ENCODE results near the gene MAP2K3. TPM values are rescaled to one million over a fixed set of nuclear protein-coding genes. Genes with fewer than 3 reads are reported as not detected.

Gene MAP2K3
- polyA plus RNA-seq, 1 experiment, result 41.8 TPM

DNA sequence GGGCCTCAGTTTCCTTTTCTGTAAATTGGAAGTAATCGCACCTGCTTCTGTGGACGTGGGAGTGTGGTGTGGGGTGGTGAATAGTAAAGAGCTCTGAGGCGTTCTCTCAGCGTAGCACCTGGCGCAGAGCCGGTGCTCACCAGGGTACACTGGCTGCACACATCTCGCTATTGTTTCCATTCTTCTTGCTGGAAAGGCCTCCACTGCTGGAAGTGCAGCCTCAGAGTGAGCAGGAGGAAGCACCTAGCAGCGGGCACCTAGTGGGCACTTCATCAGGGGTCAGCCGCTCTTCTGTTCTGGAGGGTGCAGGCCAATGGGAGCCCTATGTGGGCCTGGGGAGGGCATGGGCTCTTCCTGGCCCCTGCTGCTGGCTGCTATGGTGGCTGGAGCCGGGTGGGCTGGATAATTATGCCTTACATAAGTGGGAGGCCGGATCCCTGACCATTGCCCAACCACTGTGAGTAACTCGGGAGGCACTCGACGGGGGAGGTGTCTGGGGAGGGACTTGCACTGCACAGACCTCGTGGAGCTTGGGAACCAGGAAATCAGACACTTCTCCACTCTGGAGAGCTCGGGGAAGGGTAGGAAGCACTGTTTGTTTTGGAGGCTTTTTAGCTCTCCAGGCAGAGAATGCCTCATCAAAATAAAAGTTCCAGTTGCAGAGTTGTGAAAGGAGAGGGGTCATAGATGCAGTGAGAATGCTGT is 1.7 kb downstream of the MAP2K3 start:
- no peak for TF ChIP-seq CTCF (IDR thresholded peaks at IDR 0.05; ENCODE audit: insufficient read depth, low read depth, low read length)
- DNase-seq (ENCODE audit: low read depth), result peak; percentile 91
- CTCF ChIA-PET, result interaction anchor here (1.2 to 1.6 kb wide), 3 partner anchors 10 to 167 kb away, joined by 3 to 7 read pairs (median 6); no protein-coding TSS in a partner anchor
- Histone ChIP-seq H3K4me3 (ENCODE audit: low read depth, low read length) (peak overlapping the region; percentile 79), H3K36me3 (ENCODE audit: control insufficient read depth, insufficient read depth, low read length) (no peaks in the 10 kb centered on the region; the same call in 1 of the 2 replicates), H3K27me3 (ENCODE audit: control insufficient read depth, insufficient read depth, low read length) (no peaks in the 10 kb centered on the region)
- POLR2A ChIA-PET, result interaction anchor here (0.6 to 0.7 kb wide), 3 partner anchors 90 to 1418 kb away, joined by 3 to 6 read pairs (median 4); partner anchors contain the start of gene ULK2

- Histone ChIP-seq H3K27me3 (ENCODE audit: control insufficient read depth, insufficient read depth, low read length) (no peaks in the 10 kb centered on the region), H3K4me3 (ENCODE audit: low read depth, low read length) (peak overlapping the region; percentile 79), H3K36me3 (ENCODE audit: control insufficient read depth, insufficient read depth, low read length) (peaks cover 2% of the 10 kb centered on the region)
- POLR2A ChIA-PET, result interaction anchor here (0.6 kb wide), 1 partner anchor 91 kb away, joined by 6 read pairs; no protein-coding TSS in a partner anchor
- TF ChIP-seq CTCF (IDR thresholded peaks at IDR 0.05; ENCODE audit: insufficient read depth, low read depth, low read length), result no peak
- CTCF ChIA-PET, result interaction anchor here (1.2 to 1.6 kb wide), 4 partner anchors 8 to 168 kb away, joined by 3 to 11 read pairs (median 6); no protein-coding TSS in a partner anchor
- DNase-seq (ENCODE audit: low read depth), result no peak
Measured at GRCh38 chr17:21286909-21287702, 2.6 kb downstream of the MAP2K3 start.

DNA sequence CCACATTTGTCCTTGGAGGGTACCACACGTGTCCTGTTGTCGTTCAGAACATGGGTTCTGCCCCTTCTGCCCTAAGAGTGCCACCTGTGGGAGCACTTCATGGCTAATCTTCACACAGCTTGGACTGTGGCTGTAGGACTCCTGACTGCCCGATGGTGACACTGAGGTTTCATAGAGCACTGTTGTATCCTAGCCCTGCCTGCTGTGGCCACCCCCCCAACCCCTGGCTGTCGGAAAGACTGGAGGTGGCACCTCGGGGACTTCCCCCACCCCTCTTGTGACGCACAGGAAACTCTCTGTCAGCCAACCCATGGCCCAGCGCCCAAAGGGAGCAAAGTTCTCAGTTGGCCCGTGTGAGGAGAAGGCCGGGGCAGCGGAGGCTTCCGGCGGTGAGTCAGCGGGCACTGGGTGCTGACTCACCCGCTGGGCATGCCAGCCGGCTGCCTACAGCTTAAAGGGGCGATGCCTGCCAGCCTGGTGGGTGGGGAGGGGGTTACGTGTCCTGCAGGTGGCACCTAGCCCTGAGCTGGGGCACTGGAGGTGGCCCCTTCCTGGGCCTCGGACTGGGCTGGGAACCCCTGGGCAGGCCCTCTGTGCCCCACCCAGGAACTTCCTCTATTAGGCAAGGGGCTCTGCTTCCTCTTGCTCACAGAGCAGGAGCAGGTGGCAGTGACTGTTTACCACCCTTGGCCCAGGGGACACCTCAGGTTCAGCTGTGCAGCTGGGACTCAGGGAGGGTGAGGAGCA is 3.4 kb downstream of the MAP2K3 start:
- no peak for TF ChIP-seq CTCF (IDR thresholded peaks at IDR 0.05; ENCODE audit: insufficient read depth, low read depth, low read length)
- DNase-seq (ENCODE audit: low read depth), result peak; percentile 76
- CTCF ChIA-PET, result interaction anchor here (1.1 to 1.5 kb wide), 4 partner anchors 9 to 169 kb away, joined by 3 to 11 read pairs (median 4); no protein-coding TSS in a partner anchor
- POLR2A ChIA-PET, result interaction anchor here (0.5 to 0.7 kb wide), 2 partner anchors 12 to 84 kb away, joined by 3 to 17 read pairs; no protein-coding TSS in a partner anchor
- Histone ChIP-seq H3K36me3 (ENCODE audit: control insufficient read depth, insufficient read depth, low read length) (peaks cover 4% of the 10 kb centered on the region), H3K4me3 (ENCODE audit: low read depth, low read length) (peak overlapping the region; percentile 79), H3K27me3 (ENCODE audit: control insufficient read depth, insufficient read depth, low read length) (no peaks in the 10 kb centered on the region)

DNA sequence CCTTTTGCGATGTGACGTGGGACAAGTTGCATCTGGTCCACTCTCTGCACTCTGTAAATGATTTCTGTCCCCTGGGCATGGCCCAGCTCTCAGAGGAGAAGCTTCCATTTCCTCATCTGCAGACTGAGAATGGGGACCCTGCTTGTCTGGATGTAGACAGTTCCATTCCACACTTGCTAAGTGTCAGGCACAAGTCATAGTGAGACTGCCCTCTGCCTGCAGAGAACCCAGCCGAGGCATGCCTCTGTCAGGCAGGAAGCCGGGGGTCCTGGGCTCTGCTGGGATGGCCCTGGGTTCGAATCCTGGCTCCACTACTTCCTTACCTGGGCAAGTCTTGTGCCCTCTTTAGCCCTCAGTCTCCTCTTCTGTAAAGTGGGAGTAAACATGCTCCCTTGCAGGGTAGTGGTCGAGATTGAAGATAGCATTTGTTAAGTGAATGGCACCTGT is 4.1 kb downstream of the MAP2K3 start:
- TF ChIP-seq CTCF (IDR thresholded peaks at IDR 0.05; ENCODE audit: insufficient read depth, low read depth, low read length), result no peak
- DNase-seq (ENCODE audit: low read depth), result no peak
- H3K36me3 ChIP-seq (ENCODE audit: control insufficient read depth, insufficient read depth, low read length), result peaks cover 7% of the 10 kb centered on the region
- H3K4me3 ChIP-seq (ENCODE audit: low read depth, low read length), result peak overlapping the region; percentile 4; the same call in 1 of the 2 replicates
- H3K27me3 ChIP-seq (ENCODE audit: control insufficient read depth, insufficient read depth, low read length), result no peaks in the 10 kb centered on the region
- ChIA-PET CTCF (interaction anchor here (1.0 to 1.5 kb wide), 5 partner anchors 9 to 169 kb away, joined by 3 to 11 read pairs (median 4); no protein-coding TSS in a partner anchor), POLR2A (interaction anchor here (0.5 to 0.7 kb wide), 2 partner anchors 13 to 85 kb away, joined by 3 to 17 read pairs; no protein-coding TSS in a partner anchor)
